H9 (cell line): ENCODE data around the gene GABRB1. TPM values are rescaled to one million over a fixed set of nuclear protein-coding genes. Genes with fewer than 3 reads are reported as not detected.
A peak's percentile ranks its signal among the peaks of the same experiment; 100 is the strongest.

Experiments used
- DNase-seq: peaks from one replicate; pipeline ENCODE4 v3.0.0-alpha.2; 2017
- H2AFZ ChIP-seq: one replicate; pipeline ENCODE4 v1.6.1; 2013; ENCODE audit warnings: mild to moderate bottlenecking, low read length, control low read depth, moderate library complexity
- H2AK5ac ChIP-seq: 2 replicates; pipeline ENCODE4 v1.6.1; 2013; ENCODE audit warnings: low read length, control low read depth, mixed read lengths; ENCODE audit not compliant: insufficient read length
- H2BK120ac ChIP-seq: one replicate; pipeline ENCODE4 v1.6.1; 2013; ENCODE audit warnings: low read depth, mild to moderate bottlenecking, low read length, control low read depth, inconsistent platforms; ENCODE audit not compliant: poor library complexity, severe bottlenecking
- H2BK12ac ChIP-seq: 2 replicates; pipeline ENCODE4 v1.6.1; 2013; ENCODE audit warnings: low read length, control low read depth, mixed read lengths, low read depth; ENCODE audit not compliant: insufficient read length
- H2BK15ac ChIP-seq: 2 replicates; pipeline ENCODE4 v1.6.1; 2013; ENCODE audit warnings: low read depth, low read length, control low read depth
- H2BK20ac ChIP-seq: one replicate; pipeline ENCODE4 v1.6.1; 2013; ENCODE audit warnings: low read depth, mild to moderate bottlenecking, low read length, control low read depth, inconsistent platforms; ENCODE audit not compliant: poor library complexity, severe bottlenecking
- H2BK5ac ChIP-seq: 2 replicates; pipeline ENCODE4 v1.6.1; 2013; ENCODE audit warnings: low read length, control low read depth, mixed read lengths; ENCODE audit not compliant: insufficient read length
- H3K14ac ChIP-seq: 2 replicates; pipeline ENCODE4 v1.6.1; 2013; ENCODE audit warnings: low read length, control low read depth; ENCODE audit not compliant: insufficient read depth
- H3K18ac ChIP-seq: 2 replicates; pipeline ENCODE4 v1.6.1; 2013; ENCODE audit warnings: low read depth, mild to moderate bottlenecking, mixed read lengths, low read length, control low read depth; ENCODE audit not compliant: insufficient read length
- H3K23ac ChIP-seq: 2 replicates; pipeline ENCODE4 v1.6.1; 2013; ENCODE audit warnings: low read length, control low read depth, mixed read lengths, low read depth; ENCODE audit not compliant: insufficient read length
- H3K23me2 ChIP-seq: 2 replicates; pipeline ENCODE4 v1.6.1; 2013; ENCODE audit warnings: low read depth, mild to moderate bottlenecking, mixed read lengths, low read length, control low read depth; ENCODE audit not compliant: insufficient read length, poor library complexity, severe bottlenecking
- H3K27ac ChIP-seq: 2 replicates; pipeline ENCODE4 v1.5.1; 2013; ENCODE audit warnings: low read length, control low read depth, mixed read lengths, low read depth; ENCODE audit not compliant: insufficient read length
- H3K27me3 ChIP-seq: 2 replicates; pipeline ENCODE4 v1.6.1; 2013; ENCODE audit warnings: low read length, control low read depth, inconsistent platforms; ENCODE audit not compliant: insufficient read depth
- H3K4ac ChIP-seq: 2 replicates; pipeline ENCODE4 v1.6.1; 2013; ENCODE audit warnings: low read depth, mild to moderate bottlenecking, control low read depth, inconsistent platforms, low read length, moderate library complexity
- H3K4me1 ChIP-seq: 2 replicates; pipeline ENCODE4 v1.6.1; 2013; ENCODE audit warnings: low read length, control low read depth, inconsistent platforms; ENCODE audit not compliant: insufficient read depth
- H3K4me2 ChIP-seq: 2 replicates; pipeline ENCODE4 v1.6.1; 2013; ENCODE audit warnings: low read length, control low read depth, mixed read lengths; ENCODE audit not compliant: insufficient read length, insufficient read depth
- H3K56ac ChIP-seq: 2 replicates; pipeline ENCODE4 v1.6.1; 2013; ENCODE audit warnings: low read depth, mild to moderate bottlenecking, mixed read lengths, low read length, control low read depth; ENCODE audit not compliant: insufficient read length
- H3K79me1 ChIP-seq: 2 replicates; pipeline ENCODE4 v1.6.1; 2013; ENCODE audit warnings: low read depth, mild to moderate bottlenecking, moderate library complexity, low read length, control low read depth, inconsistent platforms; ENCODE audit not compliant: insufficient read depth, poor library complexity, severe bottlenecking
- H3K79me2 ChIP-seq: 2 replicates; pipeline ENCODE4 v1.6.1; 2013; ENCODE audit warnings: low read length, control low read depth, inconsistent platforms; ENCODE audit not compliant: insufficient read depth
- H3K9ac ChIP-seq: 2 replicates; pipeline ENCODE4 v1.6.1; 2013; ENCODE audit warnings: low read length, control low read depth, mixed read lengths; ENCODE audit not compliant: insufficient read length; ENCODE audit errors: extremely low read depth
- H3K9me3 ChIP-seq: one replicate; pipeline ENCODE4 v1.6.1; 2013; ENCODE audit warnings: low read depth, low read length, inconsistent platforms; ENCODE audit not compliant: control insufficient read depth
- H3T11ph ChIP-seq: one replicate; pipeline ENCODE4 v1.6.1; 2013; ENCODE audit warnings: mild to moderate bottlenecking, low read length, control low read depth, inconsistent platforms
- H4K20me1 ChIP-seq: one replicate; pipeline ENCODE4 v1.6.1; 2013; ENCODE audit not compliant: control insufficient read depth, insufficient read length, insufficient read depth
- H4K5ac ChIP-seq: 2 replicates; pipeline ENCODE4 v1.6.1; 2013; ENCODE audit warnings: low read depth, mild to moderate bottlenecking, mixed read lengths, low read length, control low read depth; ENCODE audit not compliant: insufficient read length
- H4K8ac ChIP-seq: replicated peaks from 2 replicates; pipeline ENCODE4 v1.6.1; 2013; ENCODE audit warnings: low read length, control low read depth, mixed read lengths, low read depth; ENCODE audit not compliant: insufficient read length
- H4K91ac ChIP-seq: 2 replicates; pipeline ENCODE4 v1.6.1; 2013; ENCODE audit warnings: low read depth, mild to moderate bottlenecking, moderate library complexity, mixed read lengths, low read length, control low read depth; ENCODE audit not compliant: insufficient read length
- H3K27ac Mint-ChIP-seq, 3 experiments: 2 replicates in 2 of 3; 3 replicates in 1 of 3; pipeline ENCODE4 v1.8.0; 2020 to 2021; ENCODE audit warnings: mixed read lengths in 3 of 3, mild to moderate bottlenecking in 1 of 3, moderate library complexity in 1 of 3
- H3K27me3 Mint-ChIP-seq: 2 replicates; pipeline ENCODE4 v1.8.0; 2021; ENCODE audit warnings: low read depth, mild to moderate bottlenecking, moderate library complexity, mixed read lengths
- H3K36me3 Mint-ChIP-seq, 3 experiments: 2 replicates in 2 of 3; 3 replicates in 1 of 3; pipeline ENCODE4 v1.8.0; 2020 to 2021; ENCODE audit warnings: low read depth in 3 of 3, mixed read lengths in 3 of 3; ENCODE audit not compliant: insufficient read depth in 1 of 3
- H3K4me1 Mint-ChIP-seq, 2 experiments: 2 replicates each; pipeline ENCODE4 v1.8.0; 2020; ENCODE audit warnings: mixed read lengths in 2 of 2
- H3K4me3 Mint-ChIP-seq, 2 experiments: 2 replicates in 1 of 2; 3 replicates in 1 of 2; pipeline ENCODE4 v1.8.0; 2020 to 2021; ENCODE audit warnings: mild to moderate bottlenecking in 2 of 2, mixed read lengths in 2 of 2, moderate library complexity in 1 of 2
- H3K9me3 Mint-ChIP-seq, 2 experiments: 2 replicates in 1 of 2; 3 replicates in 1 of 2; pipeline ENCODE4 v1.8.0; 2020; ENCODE audit warnings: mild to moderate bottlenecking in 2 of 2, mixed read lengths in 2 of 2, moderate library complexity in 1 of 2
- WGBS: extraction: QIAGEN DNeasy Blood & Tissue Kit; methylation state at CpG from one replicate; pipeline ENCODE4 v1.1.7; 2013; ENCODE audit warnings: missing lambda C conversion rate, low lambda C conversion rate, mixed read lengths; ENCODE audit not compliant: insufficient read length; ENCODE audit errors: extremely low coverage; 5-methylcytosine and 5-hydroxymethylcytosine counted together
- total RNA-seq: library from RNA; stranded (reverse); gene quantifications from 2 replicates; pipeline ENCODE4 v1.2.1, GENCODE V29; 2021
- TF ChIP-seq, protein P1 (sequence below): fragments of 200-600 bp; sonication (generic); conservative IDR thresholded peaks from 3 replicates; pipeline ENCODE4 v1.8.0; 2021; ENCODE audit warnings: antibody characterized with exemption, mild to moderate bottlenecking

GABRB1 gene
- total RNA-seq, 1 experiment from 2014 or later, result 0.39 TPM

DNA sequence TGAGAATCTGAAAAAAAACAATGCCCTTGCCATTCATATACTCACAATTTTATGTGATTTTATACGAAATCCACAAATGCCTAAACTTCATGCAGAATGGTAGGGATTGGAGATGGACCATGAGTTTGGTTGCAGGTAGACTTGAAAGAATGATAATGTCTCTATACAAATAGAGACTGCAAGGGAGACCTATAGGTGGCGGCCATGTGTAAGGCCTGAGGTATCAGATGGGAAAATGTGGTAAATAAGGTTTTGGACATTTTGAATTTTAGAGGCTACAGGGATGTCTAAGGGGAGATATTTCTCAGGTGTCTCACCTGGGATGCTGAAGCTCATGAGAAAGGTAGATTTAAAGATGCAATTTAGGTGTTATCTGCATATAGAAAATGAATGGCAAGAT, 78.0 kb downstream of the GABRB1 start:
- no peak overlapping the region for H3K27ac ChIP-seq
- H2AK5ac ChIP-seq, result no peak overlapping the region
- no peak overlapping the region for H2BK5ac ChIP-seq
- H3K18ac ChIP-seq, result no peak overlapping the region
- H2BK15ac ChIP-seq, result no peak overlapping the region
- TF ChIP-seq, protein P1, sequence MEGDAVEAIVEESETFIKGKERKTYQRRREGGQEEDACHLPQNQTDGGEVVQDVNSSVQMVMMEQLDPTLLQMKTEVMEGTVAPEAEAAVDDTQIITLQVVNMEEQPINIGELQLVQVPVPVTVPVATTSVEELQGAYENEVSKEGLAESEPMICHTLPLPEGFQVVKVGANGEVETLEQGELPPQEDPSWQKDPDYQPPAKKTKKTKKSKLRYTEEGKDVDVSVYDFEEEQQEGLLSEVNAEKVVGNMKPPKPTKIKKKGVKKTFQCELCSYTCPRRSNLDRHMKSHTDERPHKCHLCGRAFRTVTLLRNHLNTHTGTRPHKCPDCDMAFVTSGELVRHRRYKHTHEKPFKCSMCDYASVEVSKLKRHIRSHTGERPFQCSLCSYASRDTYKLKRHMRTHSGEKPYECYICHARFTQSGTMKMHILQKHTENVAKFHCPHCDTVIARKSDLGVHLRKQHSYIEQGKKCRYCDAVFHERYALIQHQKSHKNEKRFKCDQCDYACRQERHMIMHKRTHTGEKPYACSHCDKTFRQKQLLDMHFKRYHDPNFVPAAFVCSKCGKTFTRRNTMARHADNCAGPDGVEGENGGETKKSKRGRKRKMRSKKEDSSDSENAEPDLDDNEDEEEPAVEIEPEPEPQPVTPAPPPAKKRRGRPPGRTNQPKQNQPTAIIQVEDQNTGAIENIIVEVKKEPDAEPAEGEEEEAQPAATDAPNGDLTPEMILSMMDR, result peak; percentile 38; the same call in 2 of the 3 replicates
- no peak overlapping the region for H3K9ac ChIP-seq
- H3K14ac ChIP-seq, result no peak overlapping the region
- no peaks in the 10 kb centered on the region for H3K79me1 ChIP-seq
- H4K91ac ChIP-seq, result no peak overlapping the region
- no peak overlapping the region for H4K5ac ChIP-seq
- no peak overlapping the region for H4K8ac ChIP-seq
- no peak overlapping the region for H3K56ac ChIP-seq
- no peak overlapping the region for H3K4ac ChIP-seq
- WGBS, result no CpG with 5 or more reads among the region's 2 CpGs
- no peaks in the 10 kb centered on the region; the same call in 1 of the 2 replicates for H3K27me3 Mint-ChIP-seq
- H3K4me1 Mint-ChIP-seq, result no peaks in the 10 kb centered on the region
- H3K4me3 Mint-ChIP-seq, result no peak overlapping the region
- no peak overlapping the region for H2BK12ac ChIP-seq
- no peaks in the 10 kb centered on the region for H3K79me2 ChIP-seq
- no peak overlapping the region for H2BK20ac ChIP-seq
- H2BK120ac ChIP-seq, result no peak overlapping the region
- no peak for DNase-seq
- H3K27ac Mint-ChIP-seq, result no peak overlapping the region
- no peaks in the 10 kb centered on the region for H3K27me3 ChIP-seq
- no peaks in the 10 kb centered on the region for H3K23me2 ChIP-seq
- H3K4me1 ChIP-seq, result no peaks in the 10 kb centered on the region
- no peak overlapping the region for H3K23ac ChIP-seq
- no peak overlapping the region for H3K4me2 ChIP-seq
- no peaks in the 10 kb centered on the region for H3K9me3 Mint-ChIP-seq
- H2AFZ ChIP-seq, result no peak overlapping the region
- H3T11ph ChIP-seq, result no peak overlapping the region
- H3K36me3 Mint-ChIP-seq, result no peaks in the 10 kb centered on the region
- no peaks in the 10 kb centered on the region for H4K20me1 ChIP-seq
- H3K9me3 ChIP-seq, result no peaks in the 10 kb centered on the region
